Breast epithelium (tissue), 3 donors: ENCODE measurements around the gene HNRNPA2B1.
"Not testable (repeated sequence)": the region's sequence is repeated elsewhere in the genome, so short reads cannot be mapped to it uniquely, and the experiment has no call there.

ENCODE experiments used
- POLR2A ChIP-seq: fragments of 450-650 bp; IDR thresholded peaks from one replicate; pipeline ENCODE4 v1.6.1; 2016; ENCODE audit warnings: antibody characterized with exemption, mild to moderate bottlenecking, moderate library complexity
- TF ChIP-seq, protein P1 (sequence below), 3 donors: fragments of 450-650 bp; IDR thresholded peaks; one replicate each; pipeline ENCODE4 v1.5.1; 2016 to 2017; ENCODE audit warnings: antibody characterized with exemption in 3 of 3, mild to moderate bottlenecking in 3 of 3, moderate library complexity in 3 of 3

DNA sequence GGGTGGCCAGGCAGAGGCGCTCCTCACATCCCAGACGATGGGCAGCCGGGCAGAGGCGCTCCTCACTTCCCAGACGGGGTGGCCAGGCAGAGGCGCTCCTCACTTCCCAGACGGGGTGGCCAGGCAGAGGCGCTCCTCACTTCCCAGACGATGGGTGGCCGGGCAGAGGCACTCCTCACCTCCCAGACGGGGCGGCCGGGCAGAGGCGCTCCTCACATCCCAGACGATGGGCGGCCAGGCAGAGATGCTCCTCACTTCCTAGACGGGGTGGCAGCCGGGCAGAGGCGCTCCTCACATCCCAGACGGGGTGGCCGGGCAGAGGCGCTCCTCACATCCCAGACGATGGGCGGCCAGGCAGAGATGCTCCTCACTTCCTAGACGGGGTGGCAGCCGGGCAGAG, 23.9 kb downstream of the HNRNPA2B1 start:
- TF ChIP-seq, protein P1, sequence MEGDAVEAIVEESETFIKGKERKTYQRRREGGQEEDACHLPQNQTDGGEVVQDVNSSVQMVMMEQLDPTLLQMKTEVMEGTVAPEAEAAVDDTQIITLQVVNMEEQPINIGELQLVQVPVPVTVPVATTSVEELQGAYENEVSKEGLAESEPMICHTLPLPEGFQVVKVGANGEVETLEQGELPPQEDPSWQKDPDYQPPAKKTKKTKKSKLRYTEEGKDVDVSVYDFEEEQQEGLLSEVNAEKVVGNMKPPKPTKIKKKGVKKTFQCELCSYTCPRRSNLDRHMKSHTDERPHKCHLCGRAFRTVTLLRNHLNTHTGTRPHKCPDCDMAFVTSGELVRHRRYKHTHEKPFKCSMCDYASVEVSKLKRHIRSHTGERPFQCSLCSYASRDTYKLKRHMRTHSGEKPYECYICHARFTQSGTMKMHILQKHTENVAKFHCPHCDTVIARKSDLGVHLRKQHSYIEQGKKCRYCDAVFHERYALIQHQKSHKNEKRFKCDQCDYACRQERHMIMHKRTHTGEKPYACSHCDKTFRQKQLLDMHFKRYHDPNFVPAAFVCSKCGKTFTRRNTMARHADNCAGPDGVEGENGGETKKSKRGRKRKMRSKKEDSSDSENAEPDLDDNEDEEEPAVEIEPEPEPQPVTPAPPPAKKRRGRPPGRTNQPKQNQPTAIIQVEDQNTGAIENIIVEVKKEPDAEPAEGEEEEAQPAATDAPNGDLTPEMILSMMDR (IDR thresholded peaks at IDR 0.05): not testable (repeated sequence)
- TF ChIP-seq POLR2A: not testable (repeated sequence)
